A673 (cell line): ENCODE measurements around the gene LGR4.

Experiments used
- EZH2 ChIP-seq: fragments of 200-600 bp; sonication (generic); IDR thresholded peaks from 2 replicates; pipeline ENCODE4 v1.6.1; 2017; ENCODE audit warnings: borderline replicate concordance, low read depth, mild to moderate bottlenecking, mixed read lengths, antibody characterized with exemption, low read length; ENCODE audit not compliant: poor library complexity, severe bottlenecking
- TF ChIP-seq, protein P1 (sequence below): fragments of 300-800, 200-600 bp; sonication (generic); conservative IDR thresholded peaks from 2 replicates; pipeline ENCODE4 v1.5.1; 2017; ENCODE audit warnings: low read depth, mild to moderate bottlenecking, antibody characterized with exemption, low read length, moderate library complexity, mixed read lengths

DNA sequence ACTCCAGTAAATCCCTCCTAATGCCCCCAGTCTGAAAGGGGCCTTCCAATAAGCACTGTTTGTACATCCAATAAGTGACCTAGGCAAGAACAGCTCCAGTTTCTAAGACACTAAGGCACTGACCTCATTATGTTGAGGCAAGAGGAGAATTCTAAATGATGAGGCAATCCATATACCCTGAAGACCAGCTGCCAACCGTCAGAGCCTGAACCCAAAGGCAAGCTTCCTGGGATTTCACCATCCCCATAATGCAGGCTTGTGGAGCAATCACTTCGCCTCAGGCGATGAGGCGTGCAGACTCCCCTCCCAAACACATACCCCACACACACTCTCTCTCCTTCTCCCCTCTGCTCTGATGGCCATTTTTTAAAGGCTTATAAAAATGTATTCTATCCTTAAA lies 49.5 kb downstream of the LGR4 start:
- TF ChIP-seq, protein P1, sequence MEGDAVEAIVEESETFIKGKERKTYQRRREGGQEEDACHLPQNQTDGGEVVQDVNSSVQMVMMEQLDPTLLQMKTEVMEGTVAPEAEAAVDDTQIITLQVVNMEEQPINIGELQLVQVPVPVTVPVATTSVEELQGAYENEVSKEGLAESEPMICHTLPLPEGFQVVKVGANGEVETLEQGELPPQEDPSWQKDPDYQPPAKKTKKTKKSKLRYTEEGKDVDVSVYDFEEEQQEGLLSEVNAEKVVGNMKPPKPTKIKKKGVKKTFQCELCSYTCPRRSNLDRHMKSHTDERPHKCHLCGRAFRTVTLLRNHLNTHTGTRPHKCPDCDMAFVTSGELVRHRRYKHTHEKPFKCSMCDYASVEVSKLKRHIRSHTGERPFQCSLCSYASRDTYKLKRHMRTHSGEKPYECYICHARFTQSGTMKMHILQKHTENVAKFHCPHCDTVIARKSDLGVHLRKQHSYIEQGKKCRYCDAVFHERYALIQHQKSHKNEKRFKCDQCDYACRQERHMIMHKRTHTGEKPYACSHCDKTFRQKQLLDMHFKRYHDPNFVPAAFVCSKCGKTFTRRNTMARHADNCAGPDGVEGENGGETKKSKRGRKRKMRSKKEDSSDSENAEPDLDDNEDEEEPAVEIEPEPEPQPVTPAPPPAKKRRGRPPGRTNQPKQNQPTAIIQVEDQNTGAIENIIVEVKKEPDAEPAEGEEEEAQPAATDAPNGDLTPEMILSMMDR, result no peak
- TF ChIP-seq EZH2, result no peak
